GM10266 (cell line): Measurements from ENCODE around the gene USP40.

Experiments used
- DNase-seq: peaks from one replicate; pipeline ENCODE4 v3.0.0; 2012; ENCODE audit errors: extremely low spot score
- CTCF ChIP-seq: IDR thresholded peaks from 2 replicates; pipeline ENCODE4 v1.5.1; 2012; ENCODE audit warnings: mild to moderate bottlenecking, low read depth; ENCODE audit not compliant: control insufficient read depth, insufficient read depth; ENCODE audit errors: missing control alignments

The USP40 gene

GRCh38 chr2:233571462-233571861 is 4.9 kb upstream of the USP40 start:
- DNase-seq: no peak
- no peak for TF ChIP-seq CTCF

GRCh38 chr2:233571001-233571400 is 4.4 kb upstream of the USP40 start:
- DNase-seq: no peak
- TF ChIP-seq CTCF: no peak

- no peak for TF ChIP-seq CTCF
- no peak for DNase-seq
Measured at GRCh38 chr2:233565685-233566140, 869 bp downstream of the USP40 start.

GRCh38 chr2:233563663-233564430 is 2.7 kb downstream of the USP40 start:
- DNase-seq: no peak
- no peak for TF ChIP-seq CTCF

- DNase-seq: no peak
- TF ChIP-seq CTCF: no peak
Measured at GRCh38 chr2:233556881-233557736, 9.5 kb downstream of the USP40 start.

GRCh38 chr2:233553366-233553765 is 13.2 kb downstream of the USP40 start:
- no peak for TF ChIP-seq CTCF
- no peak for DNase-seq

GRCh38 chr2:233551491-233551890 is 15.1 kb downstream of the USP40 start:
- TF ChIP-seq CTCF: no peak
- no peak for DNase-seq
